ENCODE measurements around the gene GJB3.

GRCh38 chr1:34779526-34779925, 1.5 kb upstream of the GJB3 start:
- TF ChIP-seq GATA2 (IDR thresholded peaks at IDR 0.05; ENCODE audit: low read depth, low read length), result no peak
- no peak for TF ChIP-seq GATA3 (IDR thresholded peaks at IDR 0.05; ENCODE audit: low read depth, low read length)
